Vagina (tissue), 2 donors: ENCODE measurements around the gene ARHGEF28.

Experiments
- CTCF ChIP-seq, 3 experiments: fragments of 450-650 bp in 2 of 3; fragments of 200-600 bp in 1 of 3; sonication (generic) in 1 of 3; IDR thresholded peaks; one replicate each; pipeline ENCODE4 v1.5.1; 2017 to 2019; ENCODE audit warnings: antibody characterized with exemption in 3 of 3, mild to moderate bottlenecking in 2 of 3, moderate library complexity in 2 of 3
- POLR2A ChIP-seq, 2 donors: fragments of 450-650 bp; IDR thresholded peaks; one replicate each; pipeline ENCODE4 v1.6.1; 2017; ENCODE audit warnings: antibody characterized with exemption in 2 of 2, mild to moderate bottlenecking in 2 of 2, moderate library complexity in 2 of 2

- TF ChIP-seq CTCF (IDR thresholded peaks at IDR 0.05) (peak; percentile 84 to 94 (median 92)), POLR2A (IDR thresholded peaks at IDR 0.05) (no peak)
Measured at GRCh38 chr5:73792687-73793320, 166.8 kb downstream of the ARHGEF28 start.
